K562 (cell line): Measurements from ENCODE around the gene CACNG7. TPM values are rescaled to one million over a fixed set of nuclear protein-coding genes. Genes with fewer than 3 reads are reported as not detected.

Source experiments
- CC2D1A ChIP-seq: fragments of 450-650 bp; IDR thresholded peaks from 2 replicates; pipeline ENCODE4 v1.6.1; 2017; ENCODE audit warnings: mild to moderate bottlenecking
- CEBPB ChIP-seq: fragments of 450-650 bp; IDR thresholded peaks from 2 replicates; pipeline ENCODE4 v1.6.1; 2016; ENCODE audit warnings: missing genetic modification characterization, missing compliant biosample characterization
- MGA ChIP-seq: fragments of 450-650 bp; IDR thresholded peaks from 2 replicates; pipeline ENCODE4 v1.6.1; 2016; ENCODE audit warnings: mild to moderate bottlenecking, moderate library complexity
- MNT ChIP-seq, 2 experiments: fragments of 450-650 bp; conservative IDR thresholded peaks; 2 replicates each; pipeline ENCODE4 v1.6.1; 2017; ENCODE audit warnings: mild to moderate bottlenecking in 2 of 2, moderate library complexity in 2 of 2
- SMAD3 ChIP-seq: fragments of 450-650 bp; formaldehyde crosslinking; conservative IDR thresholded peaks from 2 replicates; pipeline ENCODE4 v1.4.0; 2020; ENCODE audit warnings: mild to moderate bottlenecking
- ZNF41 ChIP-seq: fragments of 250-450 bp; sonication (Bioruptor Pico); conservative IDR thresholded peaks from 2 replicates; pipeline ENCODE4 v1.4.0; 2020; ENCODE audit warnings: mild to moderate bottlenecking
- polyA plus RNA-seq, 8 experiments: library from polyadenylated mRNA; depleted of rRNA in 4 of 8; stranded (reverse) in 5 of 8; unstranded in 3 of 8; fragments of >200 nt; fragmentation: Nextera tagmentation in 2 of 8; fragmentation: Illumina TruSeq in 1 of 8; extraction: Ambion mirVana in 2 of 8; extraction: Trizol in 1 of 8; gene quantifications; 2 replicates each; pipeline versions ENCODE4 v1.2.1 to v1.2.3, GENCODE V29; 2011 to 2014; ENCODE audit warnings: inconsistent platforms in 1 of 8, missing spikeins in 1 of 8
- total RNA-seq, 7 experiments: library from RNA; depleted of rRNA in 6 of 7; stranded (reverse); fragments of >200 nt in 6 of 7; fragmentation: Illumina TruSeq in 2 of 7; extraction: Trizol in 2 of 7; gene quantifications; 2 replicates each; pipeline versions ENCODE4 v1.2.1 to v1.2.3, GENCODE V29; 2011 to 2021; ENCODE audit warnings: low replicate concordance in 1 of 7
- TF ChIP-seq, protein P1 (sequence below): fragments of 250-450 bp; sonication (Bioruptor Pico); IDR thresholded peaks from 2 replicates; pipeline ENCODE4 v1.4.0; 2020; ENCODE audit warnings: mild to moderate bottlenecking, moderate library complexity

CACNG7 gene
- total and polyA plus RNA-seq, 9 of the 15 experiments (the other 6 are each of a cell fraction or from before 2014, with no cell fraction given), result not detected

DNA sequence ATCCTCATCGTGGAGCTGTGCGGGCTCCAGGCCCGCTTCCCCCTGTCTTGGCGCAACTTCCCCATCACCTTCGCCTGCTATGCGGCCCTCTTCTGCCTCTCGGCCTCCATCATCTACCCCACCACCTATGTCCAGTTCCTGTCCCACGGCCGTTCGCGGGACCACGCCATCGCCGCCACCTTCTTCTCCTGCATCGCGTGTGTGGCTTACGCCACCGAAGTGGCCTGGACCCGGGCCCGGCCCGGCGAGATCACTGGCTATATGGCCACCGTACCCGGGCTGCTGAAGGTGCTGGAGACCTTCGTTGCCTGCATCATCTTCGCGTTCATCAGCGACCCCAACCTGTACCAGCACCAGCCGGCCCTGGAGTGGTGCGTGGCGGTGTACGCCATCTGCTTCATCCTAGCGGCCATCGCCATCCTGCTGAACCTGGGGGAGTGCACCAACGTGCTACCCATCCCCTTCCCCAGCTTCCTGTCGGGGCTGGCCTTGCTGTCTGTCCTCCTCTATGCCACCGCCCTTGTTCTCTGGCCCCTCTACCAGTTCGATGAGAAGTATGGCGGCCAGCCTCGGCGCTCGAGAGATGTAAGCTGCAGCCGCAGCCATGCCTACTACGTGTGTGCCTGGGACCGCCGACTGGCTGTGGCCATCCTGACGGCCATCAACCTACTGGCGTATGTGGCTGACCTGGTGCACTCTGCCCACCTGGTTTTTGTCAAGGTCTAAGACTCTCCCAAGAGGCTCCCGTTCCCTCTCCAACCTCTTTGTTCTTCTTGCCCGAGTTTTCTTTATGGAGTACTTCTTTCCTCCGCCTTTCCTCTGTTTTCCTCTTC is 35.1 kb upstream of the CACNG7 start (continued):
- no peak for TF ChIP-seq MGA
- TF ChIP-seq, protein P1, sequence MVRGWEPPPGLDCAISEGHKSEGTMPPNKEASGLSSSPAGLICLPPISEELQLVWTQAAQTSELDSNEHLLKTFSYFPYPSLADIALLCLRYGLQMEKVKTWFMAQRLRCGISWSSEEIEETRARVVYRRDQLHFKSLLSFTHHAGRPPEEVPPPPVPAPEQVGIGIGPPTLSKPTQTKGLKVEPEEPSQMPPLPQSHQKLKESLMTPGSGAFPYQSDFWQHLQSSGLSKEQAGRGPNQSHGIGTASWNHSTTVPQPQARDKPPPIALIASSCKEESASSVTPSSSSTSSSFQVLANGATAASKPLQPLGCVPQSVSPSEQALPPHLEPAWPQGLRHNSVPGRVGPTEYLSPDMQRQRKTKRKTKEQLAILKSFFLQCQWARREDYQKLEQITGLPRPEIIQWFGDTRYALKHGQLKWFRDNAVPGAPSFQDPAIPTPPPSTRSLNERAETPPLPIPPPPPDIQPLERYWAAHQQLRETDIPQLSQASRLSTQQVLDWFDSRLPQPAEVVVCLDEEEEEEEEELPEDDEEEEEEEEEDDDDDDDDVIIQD (CRISPR knock-in tag), result no peak
- no peak for TF ChIP-seq CEBPB
- no peak for TF ChIP-seq MNT (conservative IDR thresholded peaks at IDR 0.05)
- TF ChIP-seq SMAD3 (CRISPR knock-in tag), result no peak
- TF ChIP-seq CC2D1A, result no peak
- TF ChIP-seq ZNF41 (CRISPR knock-in tag), result no peak
